NCI-H345 treated with DMSO at 0.1 percent for 48 hours (cell line): ENCODE measurements around the gene EPM2A.
"Not testable (repeated sequence)": the region's sequence is repeated elsewhere in the genome, so short reads cannot be mapped to it uniquely, and the experiment has no call there.

Experiments
- DNase-seq: peaks from one replicate; lab custom pipeline; 2025; ENCODE audit not compliant: unreplicated experiment; lab: John Stamatoyannopoulos, UW

EPM2A gene

GRCh38 chr6:145731447-145731846 lies 3.9 kb downstream of the EPM2A start:
- no peak for DNase-seq

GRCh38 chr6:145729887-145730286 lies 5.4 kb downstream of the EPM2A start:
- DNase-seq: no peak

- no peak for DNase-seq
These were observed 6.6 kb downstream of the EPM2A start for GRCh38 chr6:145728444-145729385.

GRCh38 chr6:145727817-145728388 lies 7.4 kb downstream of the EPM2A start:
- no peak for DNase-seq

GRCh38 chr6:145725570-145725969 lies 9.8 kb downstream of the EPM2A start:
- DNase-seq: no peak

- DNase-seq: no peak
These were observed 11.7 kb downstream of the EPM2A start for GRCh38 chr6:145723646-145724045.

- DNase-seq: no peak
These were observed 13.1 kb downstream of the EPM2A start for GRCh38 chr6:145722190-145722589.

GRCh38 chr6:145721144-145721543 lies 14.2 kb downstream of the EPM2A start:
- no peak for DNase-seq

GRCh38 chr6:145715426-145715825 lies 19.9 kb downstream of the EPM2A start:
- no peak for DNase-seq

GRCh38 chr6:145714731-145715130 lies 20.6 kb downstream of the EPM2A start:
- no peak for DNase-seq

- DNase-seq: no peak
These were observed 21.5 kb downstream of the EPM2A start for GRCh38 chr6:145713773-145714172.

GRCh38 chr6:145711372-145711771 lies 23.9 kb downstream of the EPM2A start:
- no peak for DNase-seq

GRCh38 chr6:145707397-145707796 lies 27.9 kb downstream of the EPM2A start:
- no peak for DNase-seq

- no peak for DNase-seq
These were observed 29.8 kb downstream of the EPM2A start for GRCh38 chr6:145705561-145705960.

GRCh38 chr6:145704143-145704781 lies 31.1 kb downstream of the EPM2A start:
- no peak for DNase-seq

- no peak for DNase-seq
These were observed 35.9 kb downstream of the EPM2A start for GRCh38 chr6:145699462-145699861.

- DNase-seq: not testable (repeated sequence)
These were observed 37.9 kb downstream of the EPM2A start for GRCh38 chr6:145697401-145697800.

GRCh38 chr6:145694083-145694737 lies 41.1 kb downstream of the EPM2A start:
- DNase-seq: no peak

- no peak for DNase-seq
These were observed 44.4 kb downstream of the EPM2A start for GRCh38 chr6:145690969-145691368.

GRCh38 chr6:145689529-145689928 lies 45.8 kb downstream of the EPM2A start:
- no peak for DNase-seq

GRCh38 chr6:145688493-145688905 lies 46.8 kb downstream of the EPM2A start:
- DNase-seq: peak; percentile 39
